Naive thymus-derived CD8-positive, alpha-beta T cell (primary cell): ENCODE measurements around the gene ABCB7. TPM values are rescaled to one million over a fixed set of nuclear protein-coding genes. Genes with fewer than 3 reads are reported as not detected.
"Not testable (repeated sequence)": the region's sequence is repeated elsewhere in the genome, so short reads cannot be mapped to it uniquely, and the experiment has no call there.

Experiments
- ATAC-seq, 2 donors: fragments of 150-1000 bp; cut with Tn5 transposase in 1 of 2; sonication (Bioruptor Pico), chemical (Tn5 transposase) in 1 of 2; 1 replicate in 1 of 2; 2 replicates in 1 of 2; pipeline ENCODE4 v1.10.0; 2021; ENCODE audit warnings: mild to moderate bottlenecking in 2 of 2, moderate library complexity in 2 of 2
- POLR2A ChIA-PET: fragments of 350-600 bp; sonication (Branson Sonifier 250); formaldehyde crosslinking; loops from one replicate; lab custom pipeline; 2021; ENCODE audit warnings: antibody characterized with exemption; lab: Charles Lee
- DNase-seq, 10 donors: peaks; one replicate each; pipeline versions ENCODE4 v3.0.0 to v3.0.0-alpha.2; 2020 to 2022
- H3K27ac Mint-ChIP-seq, 10 donors: one replicate each; pipeline ENCODE4 v1.8.0; 2020 to 2022; ENCODE audit warnings: mild to moderate bottlenecking in 10 of 10, mixed read lengths in 10 of 10, moderate library complexity in 4 of 10, inconsistent platforms in 1 of 10
- H3K27me3 Mint-ChIP-seq, 5 donors: one replicate each; pipeline ENCODE4 v1.8.0; 2021 to 2022; ENCODE audit warnings: mixed read lengths in 5 of 5
- H3K36me3 Mint-ChIP-seq, 3 donors: one replicate each; pipeline ENCODE4 v1.8.0; 2020 to 2022; ENCODE audit warnings: mixed read lengths in 3 of 3, mild to moderate bottlenecking in 2 of 3, inconsistent platforms in 1 of 3
- H3K4me1 Mint-ChIP-seq, 4 donors: one replicate each; pipeline ENCODE4 v1.8.0; 2021 to 2022; ENCODE audit warnings: mixed read lengths in 4 of 4
- H3K4me3 Mint-ChIP-seq, 10 donors: one replicate each; pipeline ENCODE4 v1.8.0; 2020 to 2022; ENCODE audit warnings: mild to moderate bottlenecking in 10 of 10, mixed read lengths in 10 of 10, moderate library complexity in 6 of 10, inconsistent platforms in 1 of 10
- H3K9me3 Mint-ChIP-seq, 9 donors: one replicate each; pipeline ENCODE4 v1.8.0; 2020 to 2022; ENCODE audit warnings: mixed read lengths in 9 of 9, mild to moderate bottlenecking in 3 of 9, inconsistent platforms in 1 of 9, moderate library complexity in 1 of 9
- polyA plus RNA-seq, 3 donors: library from polyadenylated mRNA; unstranded; fragments of 300-500 nt; fragmentation: Illumina TruSeq; gene quantifications; one replicate each; pipeline ENCODE4 v1.2.3, GENCODE V29; 2021
- total RNA-seq, 8 experiments: library from RNA in 2 of 8; stranded (reverse) in 2 of 8; gene quantifications; one replicate each; pipeline ENCODE4 v1.2.3 and lab custom pipeline; 2021 to 2026

Gene ABCB7
- total and polyA plus RNA-seq, 5 experiments from 2014 or later: 18.6 to 30.3 (median 20.2) TPM

DNA sequence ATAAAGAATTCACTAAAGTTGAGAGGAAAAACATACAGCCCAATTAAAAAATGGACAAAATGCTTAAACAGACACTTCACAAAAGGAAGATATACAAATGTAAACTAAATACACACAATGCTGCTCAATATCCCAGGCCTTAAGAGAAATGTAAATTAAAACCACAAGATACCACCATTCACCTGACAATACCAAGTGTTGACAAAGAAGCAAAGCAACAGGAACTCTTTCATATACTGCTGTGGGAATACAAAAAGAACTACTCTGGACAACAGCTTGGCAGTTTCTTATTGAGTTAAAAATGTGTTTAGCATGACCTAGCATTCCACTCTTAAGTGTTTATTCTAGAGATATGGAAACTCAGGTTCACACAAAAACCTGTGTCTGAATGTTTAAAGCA, 71.3 kb downstream of the ABCB7 start:
- Mint-ChIP-seq H3K4me3 (no peak overlapping the region), H3K27me3 (no peaks in the 10 kb centered on the region), H3K4me1 (peaks cover 4 to 24% (median 14%) of the 10 kb centered on the region in 4 donors), H3K27ac (no peak overlapping the region), H3K36me3 (peaks cover 4 to 26% (median 9%) of the 10 kb centered on the region in 3 donors), H3K9me3 (peaks cover 0 to 4% (median 0%) of the 10 kb centered on the region in 9 donors)
- DNase-seq: no peak
- ATAC-seq: no peak
- POLR2A ChIA-PET: no interaction called here

DNA sequence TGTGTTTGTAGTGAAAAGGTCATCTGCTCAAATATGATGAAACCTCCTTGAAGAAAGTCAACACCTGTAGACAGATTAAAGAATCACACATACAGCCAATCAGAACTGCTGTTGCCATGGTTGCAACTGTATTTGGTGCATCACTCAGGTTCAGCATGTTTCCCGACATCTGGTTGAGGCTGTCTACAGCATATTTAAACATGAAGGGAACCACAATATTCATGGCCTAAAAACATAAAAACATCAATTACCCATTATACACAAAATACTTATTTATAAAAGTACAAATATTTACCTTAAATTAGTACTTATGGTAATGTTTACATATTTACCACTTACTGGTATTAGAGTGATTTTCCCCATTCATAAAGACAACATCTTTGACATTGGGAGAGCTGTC, 79.7 kb downstream of the ABCB7 start:
- H3K27me3 Mint-ChIP-seq: no peaks in the 10 kb centered on the region
- H3K36me3 Mint-ChIP-seq: peaks cover 4 to 42% (median 5%) of the 10 kb centered on the region in 3 donors
- peaks cover 0 to 4% (median 1%) of the 10 kb centered on the region in 4 donors for H3K4me1 Mint-ChIP-seq
- no peak overlapping the region for H3K4me3 Mint-ChIP-seq
- H3K9me3 Mint-ChIP-seq: no peaks in the 10 kb centered on the region
- ATAC-seq: no peak
- H3K27ac Mint-ChIP-seq: no peak overlapping the region
- no peak for DNase-seq
- POLR2A ChIA-PET: no interaction called here

DNA sequence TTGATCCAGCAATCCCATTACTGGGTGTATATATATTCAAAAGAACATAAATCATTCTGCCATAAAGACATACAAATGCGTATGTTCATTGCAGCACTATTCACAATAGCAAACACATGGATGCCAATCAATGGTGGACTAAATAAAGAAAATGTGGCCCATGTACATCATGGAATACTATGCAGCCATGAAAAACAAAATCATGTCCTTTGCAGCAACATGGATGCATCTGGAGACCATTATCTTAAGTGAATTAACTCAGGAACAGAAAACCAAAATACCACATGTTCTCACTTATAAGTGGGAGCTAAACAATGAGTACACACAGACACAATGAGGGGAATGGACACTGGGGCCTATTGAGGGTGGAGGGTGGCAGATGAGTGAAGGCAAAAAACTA, 81.6 kb downstream of the ABCB7 start:
- Mint-ChIP-seq H3K4me3 (no peak overlapping the region), H3K9me3 (no peaks in the 10 kb centered on the region), H3K4me1 (no peaks in the 10 kb centered on the region), H3K36me3 (peaks cover 7 to 44% (median 10%) of the 10 kb centered on the region in 3 donors), H3K27ac (no peak overlapping the region), H3K27me3 (no peaks in the 10 kb centered on the region)
- POLR2A ChIA-PET: no interaction called here
- DNase-seq: no peak
- no peak for ATAC-seq

DNA sequence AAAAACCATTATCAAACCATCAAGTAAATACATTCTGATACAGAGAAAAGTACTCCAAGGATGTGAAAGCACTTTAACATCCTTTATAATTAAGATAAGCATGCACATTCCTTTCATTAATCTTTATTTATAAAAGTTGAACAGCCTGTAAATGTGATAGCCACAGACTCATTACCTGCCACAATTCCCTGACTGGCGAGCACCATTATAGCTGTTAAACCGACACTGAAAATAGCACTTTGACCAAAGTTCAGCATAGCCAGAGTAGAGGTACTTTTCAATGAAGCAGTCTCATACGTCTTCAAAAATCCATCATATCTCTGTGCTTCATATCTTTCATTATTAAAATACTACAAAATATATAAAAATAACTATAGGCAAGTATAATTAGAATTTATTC, 84.7 kb downstream of the ABCB7 start:
- POLR2A ChIA-PET: no interaction called here
- no peaks in the 10 kb centered on the region for H3K9me3 Mint-ChIP-seq
- no peak overlapping the region for H3K4me3 Mint-ChIP-seq
- H3K36me3 Mint-ChIP-seq: peaks cover 7 to 53% (median 16%) of the 10 kb centered on the region in 3 donors
- H3K27ac Mint-ChIP-seq: no peak overlapping the region
- no peaks in the 10 kb centered on the region for H3K27me3 Mint-ChIP-seq
- ATAC-seq: no peak
- no peaks in the 10 kb centered on the region for H3K4me1 Mint-ChIP-seq
- no peak for DNase-seq

DNA sequence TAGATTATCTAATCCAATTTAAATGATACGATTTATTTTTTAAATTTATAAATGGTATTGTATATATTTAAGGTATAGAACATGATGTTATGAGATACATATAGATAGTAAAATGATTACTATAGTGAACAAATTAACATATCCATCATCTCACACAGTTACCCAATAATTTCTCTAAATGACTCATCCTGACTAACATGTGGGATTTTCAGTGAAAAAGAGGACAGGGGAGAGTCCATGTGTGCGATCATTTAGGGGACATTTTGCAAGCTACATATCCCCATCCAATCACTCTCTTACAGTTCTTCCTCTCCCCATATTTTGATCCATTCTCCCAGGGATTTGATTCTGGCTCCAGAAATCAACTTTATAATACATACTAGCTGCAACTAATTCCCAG, 88.2 kb downstream of the ABCB7 start:
- no peaks in the 10 kb centered on the region for H3K4me1 Mint-ChIP-seq

DNA sequence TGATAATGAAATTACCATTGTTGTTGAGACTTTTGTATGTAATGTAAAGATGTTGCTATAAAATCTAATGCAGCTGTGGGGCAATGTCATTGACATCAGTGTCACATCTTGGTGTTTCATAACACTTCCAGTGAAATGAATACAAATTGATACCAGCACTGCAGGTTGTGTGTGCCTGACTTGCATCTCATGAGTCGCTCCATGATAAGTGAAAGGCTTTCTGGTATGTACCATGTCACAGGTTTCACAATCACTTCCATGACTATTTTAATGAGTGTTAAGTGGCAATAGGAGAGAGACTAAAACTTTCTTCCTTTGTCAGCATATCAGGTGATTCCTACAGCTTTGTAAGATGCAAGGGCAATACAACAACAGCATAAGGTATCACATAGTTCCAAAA, 94.4 kb downstream of the ABCB7 start:
- no peaks in the 10 kb centered on the region for H3K9me3 Mint-ChIP-seq
- no peaks in the 10 kb centered on the region for H3K4me1 Mint-ChIP-seq
- H3K27me3 Mint-ChIP-seq: no peaks in the 10 kb centered on the region
- H3K36me3 Mint-ChIP-seq: peaks cover 0 to 41% (median 6%) of the 10 kb centered on the region in 3 donors
- no peak overlapping the region for H3K4me3 Mint-ChIP-seq
- ATAC-seq (no peak), DNase-seq (no peak)
- POLR2A ChIA-PET: no interaction called here
- no peak overlapping the region for H3K27ac Mint-ChIP-seq

More for the DNA sequence above, 88.2 kb downstream of the ABCB7 start:
- POLR2A ChIA-PET: no interaction called here
- Mint-ChIP-seq H3K27ac (no peak overlapping the region), H3K36me3 (peaks cover 3 to 32% (median 11%) of the 10 kb centered on the region in 3 donors), H3K9me3 (no peaks in the 10 kb centered on the region), H3K27me3 (no peaks in the 10 kb centered on the region), H3K4me3 (no peak overlapping the region)
- ATAC-seq: no peak
- no peak for DNase-seq

DNA sequence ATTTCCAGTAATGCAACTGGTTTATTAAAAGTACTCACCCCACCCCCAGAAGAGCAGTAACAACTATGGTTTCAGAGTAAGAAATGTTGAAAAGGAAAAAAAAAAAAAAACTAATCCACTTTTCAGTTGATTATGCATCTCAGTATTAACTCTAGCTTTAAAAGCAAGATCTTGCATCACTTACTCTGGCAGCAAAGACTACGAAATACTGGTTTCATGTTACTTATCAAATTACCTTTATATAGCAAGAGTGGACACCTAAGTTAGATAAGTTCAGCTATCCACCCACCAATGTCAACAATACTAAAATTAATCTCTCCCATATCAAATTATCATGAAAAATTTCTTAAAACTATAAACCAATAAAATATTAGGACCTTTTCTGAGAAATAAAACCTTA, 105.0 kb downstream of the ABCB7 start:
- DNase-seq (no peak), ATAC-seq (no peak)
- H3K4me3 Mint-ChIP-seq: no peak overlapping the region
- POLR2A ChIA-PET: no interaction called here
- H3K36me3 Mint-ChIP-seq: peaks cover 16 to 29% (median 21%) of the 10 kb centered on the region in 3 donors
- no peaks in the 10 kb centered on the region for H3K27me3 Mint-ChIP-seq
- H3K4me1 Mint-ChIP-seq: no peaks in the 10 kb centered on the region
- H3K27ac Mint-ChIP-seq: no peak overlapping the region
- H3K9me3 Mint-ChIP-seq: peaks cover 0 to 19% (median 0%) of the 10 kb centered on the region in 9 donors

DNA sequence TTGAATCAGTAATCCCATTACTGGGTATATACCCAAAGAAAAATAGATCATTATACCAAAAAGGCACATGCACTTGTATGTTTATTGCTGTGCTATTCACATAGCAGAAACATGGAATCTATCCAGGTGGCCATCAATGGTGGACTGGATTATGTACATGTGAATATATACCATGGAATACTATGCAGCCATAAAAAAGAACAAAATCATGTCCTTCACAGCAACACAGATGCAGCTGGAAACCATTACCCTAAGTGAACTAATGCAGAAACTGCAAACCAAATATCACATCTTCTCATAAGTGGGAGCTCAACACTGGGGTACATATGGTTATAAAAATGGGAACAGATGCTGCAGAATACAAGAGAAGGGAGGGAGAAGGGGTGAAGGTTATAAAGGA, 110.7 kb downstream of the ABCB7 start:
- POLR2A ChIA-PET: no interaction called here
- H3K27ac Mint-ChIP-seq: no peak overlapping the region

DNA sequence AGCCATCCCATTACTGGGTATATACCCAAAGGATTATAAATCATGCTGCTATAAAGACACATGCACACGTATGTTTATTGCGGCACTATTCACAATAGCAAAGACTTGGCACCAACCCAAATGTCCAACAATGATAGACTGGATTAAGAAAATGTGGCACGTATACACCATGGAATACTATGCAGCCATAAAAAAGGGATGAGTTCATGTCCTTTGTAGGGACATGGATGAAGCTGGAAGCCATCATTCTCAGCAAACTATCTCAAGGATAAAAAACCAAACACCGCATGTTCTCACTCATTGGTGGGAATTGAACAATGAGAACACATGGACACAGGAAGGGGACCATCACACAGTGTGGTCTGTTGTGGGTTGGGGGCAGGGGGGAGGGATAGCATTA, 111.9 kb downstream of the ABCB7 start:
- DNase-seq, POLR2A ChIA-PET: not testable (repeated sequence)
- peaks cover 0 to 35% (median 4%) of the 10 kb centered on the region in 9 donors for H3K9me3 Mint-ChIP-seq

More for the DNA sequence above, 110.7 kb downstream of the ABCB7 start:
- Mint-ChIP-seq H3K9me3 (peaks cover 0 to 35% (median 4%) of the 10 kb centered on the region in 9 donors), H3K4me1 (no peaks in the 10 kb centered on the region), H3K4me3 (no peak overlapping the region), H3K27me3 (no peaks in the 10 kb centered on the region), H3K36me3 (peaks cover 2 to 12% (median 6%) of the 10 kb centered on the region in 3 donors)
- DNase-seq: no peak
- ATAC-seq: no peak

DNA sequence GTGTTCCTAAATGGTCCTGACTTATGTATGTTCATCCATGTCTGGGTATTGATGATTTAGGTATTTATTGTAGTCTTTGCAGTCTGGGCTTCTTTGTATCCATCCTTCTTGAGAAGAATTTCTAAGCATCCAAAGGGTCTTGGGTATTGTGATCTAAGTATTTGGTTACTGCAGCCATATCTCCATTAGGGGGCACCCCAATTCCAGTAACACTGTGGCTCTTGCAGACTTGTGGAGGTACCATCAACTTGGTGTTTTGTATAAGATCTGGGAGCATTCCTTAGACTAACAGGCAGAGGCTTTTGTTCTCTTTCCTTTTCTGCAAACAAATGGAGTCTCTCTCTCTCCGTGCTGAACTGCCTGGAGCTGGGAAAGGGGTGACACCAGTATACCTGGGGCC, 117.2 kb downstream of the ABCB7 start:
- Mint-ChIP-seq H3K27ac (peak overlapping the region in 2 of 10 donors; percentile 1 to 77), H3K9me3 (peaks cover 0 to 35% (median 10%) of the 10 kb centered on the region in 9 donors), H3K4me1 (peaks cover 0 to 2% (median 0%) of the 10 kb centered on the region in 4 donors), H3K27me3 (no peaks in the 10 kb centered on the region), H3K4me3 (no peak overlapping the region), H3K36me3 (peaks cover 0 to 10% (median 4%) of the 10 kb centered on the region in 3 donors)
- POLR2A ChIA-PET: no interaction called here
- no peak for ATAC-seq
- DNase-seq: peak in 4 of 10 donors; percentile 0 to 20 (median 15)

More for the DNA sequence above, 111.9 kb downstream of the ABCB7 start:
- H3K27me3 Mint-ChIP-seq, ATAC-seq, H3K27ac Mint-ChIP-seq, H3K4me3 Mint-ChIP-seq, H3K4me1 Mint-ChIP-seq: not testable (repeated sequence)
- peaks cover 2 to 11% (median 6%) of the 10 kb centered on the region in 3 donors for H3K36me3 Mint-ChIP-seq

Other genes starting within 250 kb of the ABCB7 start
- gene NEXMIF, start 230.8 kb downstream of the ABCB7 start, total RNA-seq: 1 to 10 TPM; 1.5 to 1.8 TPM
- gene NEXMIF, start 230.8 kb downstream of the ABCB7 start, polyA plus RNA-seq: under 1 TPM; 0.07 to 0.97 (median 0.56) TPM
- 10 to 100 TPM; 24.3 to 26.8 TPM for gene UPRT, start 117.8 kb upstream of the ABCB7 start, total RNA-seq
- 10 to 100 TPM; 20.6 to 26.4 (median 23.3) TPM for gene UPRT, start 117.8 kb upstream of the ABCB7 start, polyA plus RNA-seq